Omental fat pad (tissue), 4 donors: ENCODE measurements around the gene MAPKAP1. TPM values are rescaled to one million over a fixed set of nuclear protein-coding genes. Genes with fewer than 3 reads are reported as not detected.

Experiments
- ATAC-seq: fragments of 150-250 bp; one replicate; pipeline ENCODE4 v1.9.1; 2016; ENCODE audit warnings: mild to moderate bottlenecking, moderate library complexity; ENCODE audit not compliant: low FRiP score
- DNase-seq: peaks from one replicate; pipeline ENCODE4 v3.0.0-alpha.2; 2019; ENCODE audit warnings: low spot score
- CTCF ChIP-seq, 3 donors: fragments of 450-650 bp; IDR thresholded peaks; one replicate each; pipeline ENCODE4 v1.5.1; 2016 to 2017; ENCODE audit warnings: antibody characterized with exemption in 3 of 3, mild to moderate bottlenecking in 3 of 3, moderate library complexity in 2 of 3
- total RNA-seq, 4 donors: library from RNA; depleted of rRNA; stranded (reverse); fragments of >200 nt; gene quantifications; one replicate each; pipeline ENCODE4 v1.1.0, GENCODE V29; 2016

The MAPKAP1 gene
- total RNA-seq, 4 donors from 2014 or later, result 60.0 to 78.0 (median 72.9) TPM

GRCh38 chr9:125536167-125536772, 170.7 kb downstream of the MAPKAP1 start:
- DNase-seq (no peak), ATAC-seq (no peak)
- TF ChIP-seq CTCF (IDR thresholded peaks at IDR 0.05), result no peak

GRCh38 chr9:125534971-125535701, 171.9 kb downstream of the MAPKAP1 start:
- no peak for TF ChIP-seq CTCF (IDR thresholded peaks at IDR 0.05)
- ATAC-seq, result no peak
- no peak for DNase-seq

GRCh38 chr9:125532812-125533594, 174.0 kb downstream of the MAPKAP1 start:
- no peak for TF ChIP-seq CTCF (IDR thresholded peaks at IDR 0.05)
- no peak for ATAC-seq

GRCh38 chr9:125532412-125532811, 174.6 kb downstream of the MAPKAP1 start:
- TF ChIP-seq CTCF (IDR thresholded peaks at IDR 0.05), result no peak
- DNase-seq (no peak), ATAC-seq (no peak)

More at GRCh38 chr9:125532812-125533594, 174.0 kb downstream of the MAPKAP1 start:
- no peak for DNase-seq

- no peak for ATAC-seq
- DNase-seq, result no peak
- no peak for TF ChIP-seq CTCF (IDR thresholded peaks at IDR 0.05)
Observed at GRCh38 chr9:125529589-125530515, 177.2 kb downstream of the MAPKAP1 start.

GRCh38 chr9:125529107-125529506, 177.9 kb downstream of the MAPKAP1 start:
- TF ChIP-seq CTCF (IDR thresholded peaks at IDR 0.05), result no peak
- DNase-seq, result no peak

More at GRCh38 chr9:125529107-125529506, 177.9 kb downstream of the MAPKAP1 start:
- ATAC-seq, result no peak
